Measurements from ENCODE around the gene MPPED2. TPM values are rescaled to one million over a fixed set of nuclear protein-coding genes. Genes with fewer than 3 reads are reported as not detected.

The MPPED2 gene
- total and polyA plus RNA-seq, 10 of the 15 experiments (the other 5 are each of a cell fraction or from before 2014, with no cell fraction given): not detected

DNA sequence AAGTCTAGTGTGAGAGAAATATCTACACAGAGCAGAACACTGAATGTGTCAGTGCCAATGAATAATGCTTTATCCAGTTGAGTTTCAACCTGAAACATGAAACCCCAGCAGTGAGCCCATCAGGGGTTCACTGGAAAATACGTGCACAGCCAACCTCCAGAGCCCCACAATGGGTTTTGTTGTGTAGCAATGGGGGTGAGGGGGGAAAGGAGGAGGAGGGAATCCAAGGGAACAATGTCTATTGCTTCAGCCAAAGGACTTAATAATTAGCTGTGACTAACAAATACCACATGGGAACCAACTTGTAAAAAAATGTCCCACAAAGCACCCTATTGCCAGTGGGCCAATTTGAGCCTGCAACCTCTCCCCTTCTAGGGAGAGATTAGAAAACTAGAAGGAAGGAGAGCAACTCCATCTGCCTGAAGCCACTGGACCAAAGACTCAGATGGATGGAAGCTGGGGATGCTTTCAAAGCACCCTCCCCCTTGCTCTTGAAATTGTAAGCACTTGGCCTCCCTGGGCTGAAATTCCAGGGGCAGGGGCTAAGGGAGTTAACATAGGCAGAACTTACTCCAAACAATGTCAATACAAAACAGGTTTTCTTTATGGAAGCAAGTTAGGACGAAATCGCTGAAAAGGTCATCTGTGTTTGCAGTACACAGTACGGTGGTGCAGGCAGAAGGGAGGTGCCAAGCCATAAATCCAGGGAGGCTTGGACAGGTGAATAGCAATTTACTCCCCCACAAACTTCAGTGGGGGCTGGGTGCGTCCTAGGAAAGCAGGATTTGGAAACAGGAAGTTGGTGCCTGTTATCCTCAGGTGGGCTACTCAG, 163.5 kb downstream of the MPPED2 start (continued):
- TF ChIP-seq, protein P1, sequence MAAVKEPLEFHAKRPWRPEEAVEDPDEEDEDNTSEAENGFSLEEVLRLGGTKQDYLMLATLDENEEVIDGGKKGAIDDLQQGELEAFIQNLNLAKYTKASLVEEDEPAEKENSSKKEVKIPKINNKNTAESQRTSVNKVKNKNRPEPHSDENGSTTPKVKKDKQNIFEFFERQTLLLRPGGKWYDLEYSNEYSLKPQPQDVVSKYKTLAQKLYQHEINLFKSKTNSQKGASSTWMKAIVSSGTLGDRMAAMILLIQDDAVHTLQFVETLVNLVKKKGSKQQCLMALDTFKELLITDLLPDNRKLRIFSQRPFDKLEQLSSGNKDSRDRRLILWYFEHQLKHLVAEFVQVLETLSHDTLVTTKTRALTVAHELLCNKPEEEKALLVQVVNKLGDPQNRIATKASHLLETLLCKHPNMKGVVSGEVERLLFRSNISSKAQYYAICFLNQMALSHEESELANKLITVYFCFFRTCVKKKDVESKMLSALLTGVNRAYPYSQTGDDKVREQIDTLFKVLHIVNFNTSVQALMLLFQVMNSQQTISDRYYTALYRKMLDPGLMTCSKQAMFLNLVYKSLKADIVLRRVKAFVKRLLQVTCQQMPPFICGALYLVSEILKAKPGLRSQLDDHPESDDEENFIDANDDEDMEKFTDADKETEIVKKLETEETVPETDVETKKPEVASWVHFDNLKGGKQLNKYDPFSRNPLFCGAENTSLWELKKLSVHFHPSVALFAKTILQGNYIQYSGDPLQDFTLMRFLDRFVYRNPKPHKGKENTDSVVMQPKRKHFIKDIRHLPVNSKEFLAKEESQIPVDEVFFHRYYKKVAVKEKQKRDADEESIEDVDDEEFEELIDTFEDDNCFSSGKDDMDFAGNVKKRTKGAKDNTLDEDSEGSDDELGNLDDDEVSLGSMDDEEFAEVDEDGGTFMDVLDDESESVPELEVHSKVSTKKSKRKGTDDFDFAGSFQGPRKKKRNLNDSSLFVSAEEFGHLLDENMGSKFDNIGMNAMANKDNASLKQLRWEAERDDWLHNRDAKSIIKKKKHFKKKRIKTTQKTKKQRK (IDR thresholded peaks at IDR 0.05; ENCODE audit: low read depth, low read length): no peak
- TF ChIP-seq SUZ12 (IDR thresholded peaks at IDR 0.05; ENCODE audit: unreplicated experiment) (no peak), SMAD1 (IDR thresholded peaks at IDR 0.05; ENCODE audit: low read depth, partially characterized antibody) (no peak)

DNA sequence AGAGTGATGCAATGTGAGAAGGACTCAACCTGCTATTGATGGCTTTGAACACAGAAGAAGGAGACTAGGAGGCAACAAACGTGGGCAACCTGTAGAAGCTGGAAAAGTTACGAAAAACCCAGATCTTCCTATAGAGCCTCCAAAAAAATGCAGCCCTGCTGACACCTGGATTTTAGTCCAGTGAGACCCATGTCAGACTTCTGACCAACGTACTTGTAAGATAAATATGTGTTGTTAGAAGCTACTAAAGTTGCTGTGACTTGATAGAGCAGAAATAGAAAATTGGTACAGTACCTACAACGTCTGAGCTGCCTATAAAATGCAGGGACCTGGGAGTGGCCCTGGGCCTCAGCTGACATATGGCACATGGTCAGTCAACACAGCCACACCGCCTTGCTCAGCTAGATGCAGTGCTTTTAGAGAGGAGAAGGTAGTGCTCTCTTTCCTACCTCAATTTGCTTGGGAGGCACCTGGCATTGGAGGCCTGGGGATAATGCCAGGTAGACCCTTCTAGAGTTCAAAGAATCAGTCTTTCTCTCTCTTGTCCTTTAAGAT, 165.8 kb downstream of the MPPED2 start:
- Histone ChIP-seq H3K9me3 (replicated peaks; ENCODE audit: control insufficient read depth, insufficient read depth, low read length) (no peaks in the 10 kb centered on the region), H3K27me3 (replicated peaks in 1 of 2; ENCODE audit: control insufficient read depth in 2 of 2, insufficient read depth in 2 of 2, low read length in 1 of 2) (no peaks in the 10 kb centered on the region; a peak in 1 of 4 replicates), H3K27ac (ENCODE audit: control insufficient read depth, insufficient read depth) (no peak overlapping the region), H3K4me1 (ENCODE audit: control insufficient read depth, insufficient read depth, low read length) (no peaks in the 10 kb centered on the region), H3K9ac (ENCODE audit: control insufficient read depth, insufficient read depth, low read length) (no peak overlapping the region), H4K20me1 (ENCODE audit: control insufficient read depth, insufficient read depth) (no peaks in the 10 kb centered on the region), H2AFZ (ENCODE audit: control insufficient read depth, low read depth, low read length) (no peak overlapping the region), H3K4me3 (no peak overlapping the region), H3K79me2 (ENCODE audit: control insufficient read depth, insufficient read depth, low read length) (no peaks in the 10 kb centered on the region), H3K4me2 (ENCODE audit: control insufficient read depth, insufficient read depth) (no peak overlapping the region), H3K36me3 (ENCODE audit: control insufficient read depth in 2 of 2, insufficient read depth in 2 of 2, low read length in 1 of 2) (no peaks in the 10 kb centered on the region)
- in situ Hi-C loops (cut with MboI): no loop called here
- DNase-seq (ENCODE audit: low read depth, low spot score) (no peak), FAIRE-seq (no peak), ATAC-seq (no peak)
- ChIA-PET SMC1A (ENCODE audit: uncharacterized antibody, unreplicated experiment) (no interaction called here), CTCF (no interaction called here), POLR2A (no interaction called here), RAD21 (ENCODE audit: unreplicated experiment) (no interaction called here)
- intact Hi-C loops (cut with micrococcal nuclease; ENCODE audit: unreplicated experiment): no loop called here
- BruUV-seq (replicated peaks): no TSS peak
- 3% methylated on average over 5 of the region's 5 CpGs for WGBS (ENCODE audit: insufficient coverage, insufficient replicate concordance, low lambda C conversion rate, missing lambda C conversion rate)
- TF ChIP-seq POLR2AphosphoS2 (IDR thresholded peaks at IDR 0.05; ENCODE audit: low read depth, low read length) (no peak), SRF (IDR thresholded peaks at IDR 0.05; ENCODE audit: low read depth in 2 of 2, low read length in 2 of 2) (no peak), NRF1 (conservative IDR thresholded peaks at IDR 0.05; ENCODE audit: low read depth, low read length) (no peak)
- TF ChIP-seq, protein P2, sequence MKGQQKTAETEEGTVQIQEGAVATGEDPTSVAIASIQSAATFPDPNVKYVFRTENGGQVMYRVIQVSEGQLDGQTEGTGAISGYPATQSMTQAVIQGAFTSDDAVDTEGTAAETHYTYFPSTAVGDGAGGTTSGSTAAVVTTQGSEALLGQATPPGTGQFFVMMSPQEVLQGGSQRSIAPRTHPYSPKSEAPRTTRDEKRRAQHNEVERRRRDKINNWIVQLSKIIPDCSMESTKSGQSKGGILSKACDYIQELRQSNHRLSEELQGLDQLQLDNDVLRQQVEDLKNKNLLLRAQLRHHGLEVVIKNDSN (IDR thresholded peaks at IDR 0.05; ENCODE audit: borderline replicate concordance, extremely low read length, insufficient read depth, low read depth, low read length): no peak
- TF ChIP-seq, protein P3, sequence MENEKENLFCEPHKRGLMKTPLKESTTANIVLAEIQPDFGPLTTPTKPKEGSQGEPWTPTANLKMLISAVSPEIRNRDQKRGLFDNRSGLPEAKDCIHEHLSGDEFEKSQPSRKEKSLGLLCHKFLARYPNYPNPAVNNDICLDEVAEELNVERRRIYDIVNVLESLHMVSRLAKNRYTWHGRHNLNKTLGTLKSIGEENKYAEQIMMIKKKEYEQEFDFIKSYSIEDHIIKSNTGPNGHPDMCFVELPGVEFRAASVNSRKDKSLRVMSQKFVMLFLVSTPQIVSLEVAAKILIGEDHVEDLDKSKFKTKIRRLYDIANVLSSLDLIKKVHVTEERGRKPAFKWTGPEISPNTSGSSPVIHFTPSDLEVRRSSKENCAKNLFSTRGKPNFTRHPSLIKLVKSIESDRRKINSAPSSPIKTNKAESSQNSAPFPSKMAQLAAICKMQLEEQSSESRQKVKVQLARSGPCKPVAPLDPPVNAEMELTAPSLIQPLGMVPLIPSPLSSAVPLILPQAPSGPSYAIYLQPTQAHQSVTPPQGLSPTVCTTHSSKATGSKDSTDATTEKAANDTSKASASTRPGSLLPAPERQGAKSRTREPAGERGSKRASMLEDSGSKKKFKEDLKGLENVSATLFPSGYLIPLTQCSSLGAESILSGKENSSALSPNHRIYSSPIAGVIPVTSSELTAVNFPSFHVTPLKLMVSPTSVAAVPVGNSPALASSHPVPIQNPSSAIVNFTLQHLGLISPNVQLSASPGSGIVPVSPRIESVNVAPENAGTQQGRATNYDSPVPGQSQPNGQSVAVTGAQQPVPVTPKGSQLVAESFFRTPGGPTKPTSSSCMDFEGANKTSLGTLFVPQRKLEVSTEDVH (IDR thresholded peaks at IDR 0.05; ENCODE audit: low read depth, partially characterized antibody): no peak
- TF ChIP-seq, protein P4, sequence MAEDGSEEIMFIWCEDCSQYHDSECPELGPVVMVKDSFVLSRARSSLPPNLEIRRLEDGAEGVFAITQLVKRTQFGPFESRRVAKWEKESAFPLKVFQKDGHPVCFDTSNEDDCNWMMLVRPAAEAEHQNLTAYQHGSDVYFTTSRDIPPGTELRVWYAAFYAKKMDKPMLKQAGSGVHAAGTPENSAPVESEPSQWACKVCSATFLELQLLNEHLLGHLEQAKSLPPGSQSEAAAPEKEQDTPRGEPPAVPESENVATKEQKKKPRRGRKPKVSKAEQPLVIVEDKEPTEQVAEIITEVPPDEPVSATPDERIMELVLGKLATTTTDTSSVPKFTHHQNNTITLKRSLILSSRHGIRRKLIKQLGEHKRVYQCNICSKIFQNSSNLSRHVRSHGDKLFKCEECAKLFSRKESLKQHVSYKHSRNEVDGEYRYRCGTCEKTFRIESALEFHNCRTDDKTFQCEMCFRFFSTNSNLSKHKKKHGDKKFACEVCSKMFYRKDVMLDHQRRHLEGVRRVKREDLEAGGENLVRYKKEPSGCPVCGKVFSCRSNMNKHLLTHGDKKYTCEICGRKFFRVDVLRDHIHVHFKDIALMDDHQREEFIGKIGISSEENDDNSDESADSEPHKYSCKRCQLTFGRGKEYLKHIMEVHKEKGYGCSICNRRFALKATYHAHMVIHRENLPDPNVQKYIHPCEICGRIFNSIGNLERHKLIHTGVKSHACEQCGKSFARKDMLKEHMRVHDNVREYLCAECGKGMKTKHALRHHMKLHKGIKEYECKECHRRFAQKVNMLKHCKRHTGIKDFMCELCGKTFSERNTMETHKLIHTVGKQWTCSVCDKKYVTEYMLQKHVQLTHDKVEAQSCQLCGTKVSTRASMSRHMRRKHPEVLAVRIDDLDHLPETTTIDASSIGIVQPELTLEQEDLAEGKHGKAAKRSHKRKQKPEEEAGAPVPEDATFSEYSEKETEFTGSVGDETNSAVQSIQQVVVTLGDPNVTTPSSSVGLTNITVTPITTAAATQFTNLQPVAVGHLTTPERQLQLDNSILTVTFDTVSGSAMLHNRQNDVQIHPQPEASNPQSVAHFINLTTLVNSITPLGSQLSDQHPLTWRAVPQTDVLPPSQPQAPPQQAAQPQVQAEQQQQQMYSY (CRISPR knock-in tag; IDR thresholded peaks at IDR 0.05): no peak

Measured in GM12878 (cell line).